Measurements from ENCODE around the gene CERT1.
"Not testable (repeated sequence)": the region's sequence is repeated elsewhere in the genome, so short reads cannot be mapped to it uniquely, and the experiment has no call there.

CERT1 gene

DNA sequence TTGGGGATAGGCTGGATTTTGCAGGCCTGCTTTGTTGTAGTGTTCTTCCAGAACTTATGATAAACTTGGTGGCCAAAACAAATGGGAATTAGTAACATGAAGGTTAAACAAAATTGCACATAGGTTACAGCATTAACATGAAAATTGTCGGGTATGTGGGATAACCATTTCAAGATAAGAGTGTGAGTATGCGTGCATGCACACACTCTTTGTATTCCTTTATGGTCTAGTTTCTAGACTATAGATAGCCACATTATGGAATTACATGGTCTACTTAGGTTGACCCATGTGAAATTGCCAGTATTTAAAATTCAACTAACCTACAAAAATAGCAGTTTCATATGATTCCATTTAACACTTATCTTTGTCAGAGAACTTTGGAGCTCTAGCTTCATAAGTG is 173.0 kb downstream of the CERT1 start:
- DNase-seq: no peak

DNA sequence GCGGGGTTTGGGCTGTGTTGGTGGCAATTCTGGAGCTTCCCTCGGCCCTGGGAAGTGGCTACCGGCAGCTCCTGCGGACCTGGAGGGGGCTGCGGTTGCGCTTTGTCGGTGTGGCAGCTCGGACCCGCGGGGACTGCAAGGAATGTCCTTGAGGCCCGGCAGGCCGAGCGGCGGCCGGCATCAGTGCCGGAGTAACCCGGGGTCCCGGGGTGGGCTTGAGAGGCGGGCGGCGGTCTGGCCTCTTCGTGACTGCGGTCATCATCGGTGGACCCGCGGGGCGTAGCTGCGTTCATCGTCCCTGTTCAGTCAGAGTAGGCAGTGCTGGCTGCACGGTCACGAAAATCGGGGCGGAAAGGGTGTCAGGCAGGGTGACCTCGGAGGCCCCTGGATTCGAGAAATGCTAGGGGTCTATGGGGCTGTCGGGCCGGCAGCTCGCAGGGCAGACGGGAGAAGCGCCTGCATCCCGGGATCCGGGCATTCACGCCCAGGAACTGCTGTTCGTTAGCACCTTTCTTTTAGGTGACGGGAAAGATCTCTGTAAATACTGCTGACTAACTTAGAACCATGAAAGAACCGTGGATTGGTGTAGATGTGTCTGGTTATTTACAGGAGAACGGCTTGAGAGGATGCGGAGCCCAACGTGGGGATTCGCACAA is 173.9 kb downstream of the CERT1 start:
- peak in 1 of 2 experiments; percentile 8 for DNase-seq

DNA sequence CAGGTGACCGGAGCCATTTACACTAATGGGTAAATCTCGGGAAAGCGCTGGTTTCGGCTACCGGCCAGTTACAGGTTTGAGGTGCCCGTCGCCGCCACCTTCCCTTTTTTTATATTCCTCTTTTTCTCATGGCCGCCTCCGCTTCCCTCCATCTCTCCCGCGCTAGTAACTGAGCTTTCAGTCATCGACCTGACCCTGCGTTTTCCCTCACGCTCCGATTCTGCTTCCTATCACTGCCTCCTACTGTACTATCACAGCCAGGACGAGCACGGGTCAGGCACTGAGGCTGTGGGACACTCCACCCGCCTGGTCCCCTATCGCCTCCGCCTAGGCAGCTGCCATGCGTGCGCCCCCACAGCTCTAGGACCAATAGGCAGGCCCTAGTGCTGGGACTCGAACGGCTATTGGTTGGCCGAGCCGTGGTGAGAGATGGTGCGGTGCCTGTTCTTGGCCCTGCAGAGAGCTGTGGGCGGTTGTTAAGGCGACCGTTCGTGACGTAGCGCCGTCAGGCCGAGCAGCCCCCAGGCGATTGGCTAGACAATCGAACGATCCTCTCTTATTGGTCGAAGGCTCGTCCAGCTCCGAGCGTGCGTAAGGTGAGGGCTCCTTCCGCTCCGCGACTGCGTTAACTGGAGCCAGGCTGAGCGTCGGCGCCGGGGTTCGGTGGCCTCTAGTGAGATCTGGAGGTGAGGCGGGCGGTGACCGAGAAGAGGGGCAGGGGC is 174.7 kb downstream of the CERT1 start, which contains the start of gene HMGCR:
TSS of gene HMGCR (plus strand) at position 606 of the 722 bp plus-strand sequence. CDS start 5,386 bp downstream, outside the sequence.
- DNase-seq: peak; percentile 99

DNA sequence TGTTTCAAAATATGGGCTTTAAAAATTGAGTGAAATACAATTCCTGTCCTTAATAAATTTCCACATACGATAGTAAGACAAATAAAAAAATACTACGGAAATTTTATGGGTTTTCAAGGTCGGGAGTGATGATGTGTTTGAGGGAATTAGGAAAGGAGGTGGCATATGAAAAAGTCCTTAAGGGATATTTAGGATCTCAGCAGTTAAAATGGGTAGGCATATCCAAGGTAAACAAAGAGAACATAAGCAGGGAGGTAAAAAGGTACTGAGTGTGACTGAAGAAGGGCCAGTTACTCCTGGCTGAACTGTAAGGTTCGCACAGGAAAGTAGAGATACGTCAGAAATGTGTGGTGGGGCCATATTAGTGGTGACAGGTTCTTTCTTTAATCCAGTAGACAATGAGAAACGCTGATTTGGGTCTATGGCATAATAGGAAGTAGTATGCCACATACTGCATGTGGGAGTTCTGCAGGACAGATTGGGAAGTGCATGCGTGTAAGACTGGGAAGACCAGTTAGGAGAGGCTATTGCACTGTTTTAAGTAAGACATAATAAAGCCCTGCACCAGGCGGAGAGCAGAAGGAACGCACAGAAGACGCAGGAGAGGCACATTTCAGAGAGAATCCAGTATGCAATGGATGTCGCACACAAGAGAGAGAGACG is 175.3 kb downstream of the CERT1 start:
- DNase-seq: peak; percentile 80 to 87

DNA sequence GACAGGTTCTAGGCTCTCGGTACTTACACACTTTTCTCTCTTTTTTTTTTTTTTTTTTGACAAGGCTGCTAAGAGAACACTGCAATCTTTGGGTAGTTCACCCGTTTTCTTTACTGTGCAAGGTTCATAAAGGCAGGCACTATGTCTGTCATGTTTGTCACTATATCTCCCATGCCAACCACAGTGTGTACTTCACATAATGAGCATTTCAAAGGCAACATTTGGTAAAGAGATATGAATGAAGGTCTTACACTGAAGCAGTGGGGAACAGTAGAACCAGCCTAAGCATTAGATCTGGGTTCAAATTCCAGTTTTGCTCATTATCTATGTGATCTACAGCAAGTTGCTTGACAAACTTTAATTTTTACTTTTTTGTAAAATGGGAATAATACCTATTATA is 175.9 kb downstream of the CERT1 start:
- no peak for DNase-seq

DNA sequence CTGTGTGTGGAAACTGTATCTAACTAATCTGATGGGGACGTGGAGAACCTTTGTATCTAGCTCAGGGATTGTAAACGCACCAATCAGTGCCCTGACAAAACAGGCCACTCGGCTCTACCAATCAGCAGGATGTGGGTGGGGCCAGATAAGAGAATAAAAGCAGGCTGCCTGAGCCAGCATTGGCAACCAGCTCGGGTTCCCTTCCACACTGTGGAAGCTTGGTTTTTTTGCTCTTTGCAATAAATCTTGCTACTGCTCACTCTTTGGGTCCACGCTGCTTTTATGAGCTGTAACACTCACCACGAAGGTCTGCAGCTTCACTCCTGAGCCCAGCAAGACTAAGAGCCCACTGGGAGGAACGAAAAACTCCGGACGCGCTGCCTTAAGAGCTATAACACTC is 177.0 kb downstream of the CERT1 start:
- DNase-seq: not testable (repeated sequence)

DNA sequence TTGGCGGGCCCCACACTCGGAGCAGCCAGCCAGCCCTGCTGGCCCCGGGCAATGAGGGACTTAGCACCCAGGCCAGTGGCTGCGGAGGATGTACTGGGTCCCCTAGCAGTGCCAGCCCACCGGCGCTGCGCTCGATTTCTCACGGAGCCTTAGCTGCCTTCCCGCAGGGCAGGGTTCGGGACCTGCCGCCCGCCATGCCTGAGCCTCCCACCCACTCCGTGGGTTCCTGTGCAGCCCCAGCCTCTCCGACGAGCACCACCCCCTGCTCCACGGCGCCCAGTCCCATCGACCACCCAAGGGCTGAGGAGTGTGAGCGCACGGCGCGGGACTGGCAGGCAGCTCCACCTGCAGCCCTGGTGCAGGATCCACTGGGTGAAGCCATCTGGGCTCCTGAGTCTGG is 177.7 kb downstream of the CERT1 start:
- DNase-seq: not testable (repeated sequence)

DNA sequence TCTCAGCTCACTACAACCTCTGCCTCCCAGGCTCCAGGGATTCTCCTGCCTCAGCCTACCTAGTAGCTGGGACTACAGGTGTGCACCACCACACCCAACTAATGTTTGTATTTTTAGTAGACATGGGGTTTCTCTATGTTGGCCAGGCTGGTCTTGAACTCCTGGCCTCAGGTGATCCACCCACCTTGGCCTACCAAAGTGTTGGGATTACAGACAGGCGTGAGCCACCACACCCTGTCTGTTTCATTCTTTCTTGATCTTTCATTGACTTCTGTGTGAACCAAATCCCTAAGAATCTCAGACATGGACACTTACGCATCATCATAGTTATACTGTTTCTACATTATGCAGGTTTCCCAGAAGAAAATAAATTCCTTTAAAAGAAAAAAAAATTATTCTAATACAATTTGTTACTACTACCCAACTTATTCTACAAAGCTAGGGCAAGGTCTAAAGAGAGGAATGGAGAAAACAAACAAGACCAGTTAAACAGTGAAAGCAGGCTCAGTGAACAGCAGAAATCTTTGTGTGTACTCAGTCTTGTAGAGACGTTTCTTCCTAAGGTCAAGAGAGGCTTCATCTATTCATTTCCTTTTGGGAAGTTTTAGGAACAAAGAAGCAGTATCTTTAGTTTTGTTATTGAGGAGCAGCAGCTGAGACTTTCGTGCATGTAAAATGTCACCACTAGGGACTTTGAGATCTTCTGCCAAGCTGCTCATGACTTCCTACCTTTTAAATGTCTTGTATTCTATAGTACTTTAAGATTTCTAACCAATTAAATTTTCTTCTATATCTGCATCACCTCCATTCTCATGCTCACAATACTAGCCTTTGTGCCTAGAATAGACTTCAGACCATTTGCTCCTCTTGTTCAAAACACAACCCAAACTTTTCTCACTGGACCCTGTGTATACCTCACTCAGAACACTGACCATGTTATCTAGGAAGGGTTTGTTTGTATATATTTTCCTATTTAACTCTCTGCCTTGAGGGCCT is 180.0 kb downstream of the CERT1 start:
- peak; percentile 7 to 51 for DNase-seq

DNA sequence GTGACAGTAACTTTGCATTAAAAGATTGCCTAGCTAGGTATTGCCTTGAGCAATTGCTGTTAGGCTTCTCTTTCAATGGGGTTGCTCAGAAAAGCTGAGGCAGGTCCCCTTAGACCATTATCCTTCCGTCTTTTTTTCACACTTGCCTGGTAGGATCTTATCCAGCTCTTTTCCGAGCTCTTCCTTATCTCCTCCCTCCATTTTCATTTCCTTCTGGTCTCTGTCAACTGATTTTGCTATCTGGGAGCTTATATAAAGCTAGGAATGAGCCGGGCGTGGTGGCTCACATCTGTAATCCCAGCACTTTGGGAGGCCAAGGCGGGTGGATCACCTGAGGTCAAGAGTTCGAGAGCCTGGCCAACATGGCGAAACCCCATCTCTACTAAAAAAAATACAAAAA is 181.0 kb downstream of the CERT1 start:
- DNase-seq: no peak

Measured in Kasumi-1 (cell line).